ENCODE results near the gene MAN2B2.

The MAN2B2 gene

DNA sequence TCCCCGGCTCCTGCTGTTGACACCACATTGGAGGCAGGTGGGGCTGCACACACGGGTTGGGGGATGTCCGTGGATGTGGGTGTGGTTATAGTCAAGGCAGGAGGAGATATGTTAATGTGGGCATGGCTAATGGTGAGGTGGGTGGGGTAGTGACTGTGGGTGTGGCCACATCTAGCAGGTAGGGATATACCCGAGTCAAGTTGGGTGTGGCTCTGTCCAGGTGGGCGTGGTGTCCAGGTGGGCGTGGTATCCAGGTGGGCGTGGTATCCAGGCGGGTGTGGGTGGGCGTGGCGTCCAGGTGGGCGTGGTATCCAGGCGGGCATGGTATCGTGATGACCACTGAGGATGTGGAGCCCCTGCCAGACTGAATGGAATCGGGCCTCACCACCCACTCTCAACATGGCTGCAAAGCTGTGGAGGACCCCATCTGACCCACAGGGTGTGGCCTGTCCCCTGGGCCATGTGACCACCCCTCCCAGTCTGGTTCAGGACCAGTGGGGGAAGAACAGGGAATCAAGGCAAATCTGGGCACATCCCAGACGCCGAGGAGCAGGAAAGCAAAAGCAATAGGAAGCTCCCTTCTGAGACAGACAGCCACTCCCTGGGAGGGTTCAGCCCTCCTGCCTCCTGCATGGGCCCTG lies 21.0 kb downstream of the MAN2B2 start:
- no peak for DNase-seq

DNA sequence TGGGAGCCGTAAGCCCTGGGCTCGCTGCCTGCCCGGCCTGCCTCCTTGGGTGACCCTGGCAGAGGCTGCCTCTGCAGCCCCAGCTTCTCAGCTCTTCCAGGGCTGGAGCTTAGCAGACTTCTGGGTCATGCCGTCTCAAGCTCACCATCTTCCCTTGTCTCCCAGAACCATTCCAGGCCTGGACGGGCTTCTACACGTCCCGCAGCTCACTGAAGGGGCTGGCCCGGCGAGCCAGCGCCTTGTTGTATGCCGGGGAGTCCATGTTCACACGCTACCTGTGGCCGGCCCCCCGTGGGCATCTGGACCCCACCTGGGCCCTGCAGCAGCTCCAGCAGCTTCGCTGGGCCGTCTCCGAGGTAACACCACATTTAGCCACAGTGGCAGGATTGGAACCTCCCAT lies 22.0 kb downstream of the MAN2B2 start:
- DNase-seq: no peak

DNA sequence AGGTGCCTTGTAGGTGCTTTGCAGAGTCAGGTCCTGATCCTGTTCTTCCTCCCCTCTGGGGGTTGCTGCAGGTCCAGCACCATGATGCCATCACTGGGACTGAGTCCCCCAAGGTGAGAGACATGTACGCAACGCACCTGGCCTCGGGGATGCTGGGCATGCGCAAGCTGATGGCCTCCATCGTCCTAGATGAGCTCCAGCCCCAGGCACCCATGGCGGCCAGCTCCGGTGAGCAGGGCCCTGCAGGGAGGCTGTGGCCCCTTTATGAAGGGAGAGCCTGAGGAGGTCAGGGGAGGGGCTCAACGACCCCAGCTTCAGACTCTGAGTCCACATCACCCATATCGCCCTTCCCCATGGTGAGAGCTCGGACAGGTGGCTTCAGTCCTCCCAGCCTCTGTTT lies 23.1 kb downstream of the MAN2B2 start:
- DNase-seq: no peak

- no peak for DNase-seq
Measured at GRCh38 chr4:6598641-6599040, 23.7 kb downstream of the MAN2B2 start.

DNA sequence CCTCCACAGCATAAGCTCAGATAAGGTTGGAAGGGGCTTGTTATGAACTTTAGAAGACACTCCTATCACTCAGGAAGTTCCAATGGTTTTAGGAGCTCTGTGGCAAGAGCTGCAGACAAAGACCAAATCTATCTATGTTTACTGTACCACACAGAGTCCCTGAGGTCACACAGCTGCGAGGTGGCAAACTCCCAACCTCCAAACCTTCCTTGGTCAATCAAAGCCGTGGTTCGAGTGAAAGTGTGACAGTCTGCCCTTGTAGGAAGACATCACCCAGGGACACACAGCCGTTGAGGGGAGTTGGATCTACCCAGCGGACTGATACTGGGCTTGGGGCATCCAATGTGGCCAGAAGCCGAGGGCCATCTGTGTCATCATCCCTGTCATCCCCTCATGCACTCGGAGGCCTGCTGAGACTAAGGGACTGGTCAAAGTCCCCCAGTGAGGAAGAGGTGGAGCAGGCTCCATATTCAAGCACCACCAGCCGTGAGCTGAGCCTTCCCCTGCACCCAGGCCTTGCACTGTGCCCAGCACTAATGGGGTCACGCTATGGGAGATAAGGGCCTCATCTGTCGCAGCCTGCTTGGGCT lies 26.8 kb downstream of the MAN2B2 start:
- no peak for DNase-seq

DNA sequence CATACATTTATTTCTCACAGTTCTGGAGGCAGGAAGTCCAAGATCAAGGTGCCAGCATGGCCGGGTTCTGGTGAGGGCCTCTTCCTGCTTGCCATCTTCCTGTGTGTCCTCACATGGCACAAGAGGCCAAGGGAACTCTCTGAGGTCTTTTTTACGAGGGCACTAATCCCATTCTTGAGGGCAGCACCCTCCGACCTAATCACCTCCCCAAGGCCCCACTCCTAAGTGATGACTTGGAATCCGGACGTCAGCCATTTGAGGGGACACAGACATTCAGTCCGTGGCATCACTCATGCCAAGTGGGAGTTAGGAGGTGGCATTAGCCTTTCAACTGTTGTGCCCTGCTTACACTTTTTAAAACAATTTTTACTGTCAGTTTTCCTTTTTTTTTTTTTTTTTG lies 27.3 kb downstream of the MAN2B2 start:
- DNase-seq: no peak

- no peak for DNase-seq
Measured at GRCh38 chr4:6603128-6603527, 28.1 kb downstream of the MAN2B2 start.

GRCh38 chr4:6605114-6605513 lies 30.1 kb downstream of the MAN2B2 start:
- no peak for DNase-seq

GRCh38 chr4:6605605-6606004 lies 30.6 kb downstream of the MAN2B2 start:
- no peak for DNase-seq

DNA sequence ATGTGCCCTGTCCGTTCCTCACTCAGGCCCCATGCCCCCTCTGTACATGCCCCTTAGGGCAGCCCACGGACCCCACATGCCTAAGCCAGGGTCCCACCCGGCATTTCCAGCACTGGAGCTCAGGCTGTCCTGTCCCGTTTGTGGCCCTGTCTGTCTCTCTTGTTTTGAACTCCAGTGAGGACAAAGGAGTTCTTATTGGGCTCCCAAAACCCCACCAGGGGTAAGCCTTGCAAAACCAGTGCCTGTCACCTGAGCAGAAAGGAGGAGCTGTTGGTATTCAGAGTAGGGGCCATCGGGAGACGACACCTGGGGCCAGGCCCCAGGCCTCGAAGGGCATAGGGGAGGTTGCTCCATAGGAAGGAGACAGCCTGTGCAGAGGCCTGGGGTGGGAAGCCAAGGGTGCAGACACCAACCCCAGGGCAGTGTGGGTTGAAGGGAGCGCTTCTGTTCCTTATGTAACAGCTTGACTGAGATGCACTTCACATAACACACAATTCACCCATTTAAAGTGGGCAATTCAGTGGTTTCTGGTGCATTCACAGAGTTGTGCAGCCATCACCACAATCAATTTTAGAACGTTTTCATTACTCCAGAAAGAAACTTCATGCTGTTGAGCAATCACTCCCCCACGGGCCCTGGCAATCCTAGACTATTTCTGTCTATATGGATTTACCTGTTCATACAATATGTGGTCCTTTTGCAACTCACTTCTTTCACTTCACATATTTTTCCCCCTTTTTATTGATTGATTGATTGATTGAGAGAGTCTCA lies 31.7 kb downstream of the MAN2B2 start:
- DNase-seq: no peak

DNA sequence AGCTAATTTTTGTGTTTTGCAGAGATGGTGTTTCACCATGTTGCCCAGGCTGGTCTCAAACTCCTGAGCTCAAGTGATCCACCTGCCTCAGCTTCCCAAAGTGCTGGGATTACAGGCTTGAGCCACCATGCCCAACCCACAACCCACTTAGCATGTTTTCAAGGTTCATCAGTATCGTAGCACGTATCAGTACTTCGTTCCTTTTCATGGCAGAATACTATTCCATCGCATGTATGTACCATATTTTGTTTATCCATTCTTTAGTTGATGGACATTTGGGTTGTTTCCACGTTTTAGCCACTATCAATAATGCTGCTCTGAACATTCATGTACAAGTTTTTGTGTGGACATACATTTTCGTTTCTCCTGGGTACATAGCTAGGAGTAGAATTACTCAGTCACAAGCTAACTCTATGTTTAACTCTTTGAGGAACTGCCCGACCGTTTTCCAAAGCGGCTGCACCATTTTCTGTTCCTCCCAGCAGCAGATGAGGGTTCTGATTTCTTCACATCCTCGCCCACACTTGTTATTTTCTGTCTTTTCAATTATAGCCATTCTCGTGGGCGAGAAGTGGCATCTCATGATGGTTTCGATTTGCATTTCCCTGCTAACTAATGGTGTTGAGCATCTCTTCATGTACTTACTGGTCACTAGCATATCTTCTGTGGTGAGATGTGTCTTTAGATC lies 32.5 kb downstream of the MAN2B2 start:
- DNase-seq: no peak

DNA sequence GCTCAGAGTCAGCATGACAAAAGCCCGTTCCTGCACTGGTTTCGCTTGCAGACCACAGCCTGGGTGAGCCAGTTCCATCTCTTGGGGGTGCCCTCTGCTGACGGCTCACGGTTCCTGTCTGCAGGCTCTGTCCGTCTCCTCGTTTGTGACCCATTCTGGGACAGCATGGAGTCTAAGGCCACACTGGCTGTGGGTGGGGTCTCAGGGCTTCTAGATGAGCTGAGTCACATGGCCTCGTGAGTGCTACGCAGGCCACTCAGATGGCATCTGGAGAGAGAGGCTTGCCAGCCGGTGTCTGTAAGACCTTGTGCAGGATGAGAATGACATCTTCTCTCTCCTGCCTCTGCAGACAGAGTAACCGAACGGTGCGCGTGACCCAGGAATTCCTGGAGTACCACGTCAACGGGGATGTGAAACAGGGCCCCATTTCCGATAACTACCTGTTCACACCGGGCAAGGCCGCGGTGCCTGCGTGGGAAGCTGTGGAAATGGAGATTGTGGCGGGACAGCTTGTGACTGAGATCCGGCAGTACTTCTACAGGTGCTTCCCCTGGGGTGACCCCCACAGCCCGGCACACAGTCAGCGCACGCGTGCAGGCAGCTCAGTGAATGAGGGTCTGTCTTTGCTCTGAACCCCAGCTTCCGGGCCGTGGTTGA lies 33.9 kb downstream of the MAN2B2 start:
- no peak for DNase-seq

DNA sequence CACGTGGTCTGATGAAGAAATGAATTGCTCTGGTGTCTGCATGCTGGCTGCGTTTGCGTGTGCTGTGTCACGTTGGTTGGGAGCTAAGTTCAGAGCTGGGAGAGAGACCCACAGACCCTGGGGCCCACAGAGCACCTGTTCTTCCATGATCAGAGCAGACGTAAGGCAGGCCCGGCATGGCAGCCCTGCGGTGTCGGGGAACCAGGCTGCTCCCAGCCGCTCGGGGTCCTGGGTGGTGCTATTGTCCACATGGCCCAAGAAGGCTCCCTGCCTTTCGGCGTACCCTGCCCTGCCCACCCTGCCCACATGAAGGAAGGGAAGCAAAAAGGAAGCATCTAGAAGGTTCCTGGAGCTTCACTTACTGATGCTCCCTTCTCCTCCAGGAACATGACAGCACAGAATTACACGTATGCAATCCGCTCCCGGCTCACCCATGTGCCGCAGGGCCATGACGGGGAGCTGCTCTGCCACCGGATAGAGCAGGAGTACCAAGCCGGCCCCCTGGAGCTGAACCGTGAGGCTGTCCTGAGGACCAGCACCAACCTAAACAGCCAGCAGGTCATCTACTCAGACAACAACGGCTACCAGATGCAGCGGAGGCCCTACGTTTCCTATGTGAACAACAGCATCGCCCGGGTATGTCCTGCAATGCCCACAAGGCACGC lies 34.6 kb downstream of the MAN2B2 start:
- no peak for DNase-seq

DNA sequence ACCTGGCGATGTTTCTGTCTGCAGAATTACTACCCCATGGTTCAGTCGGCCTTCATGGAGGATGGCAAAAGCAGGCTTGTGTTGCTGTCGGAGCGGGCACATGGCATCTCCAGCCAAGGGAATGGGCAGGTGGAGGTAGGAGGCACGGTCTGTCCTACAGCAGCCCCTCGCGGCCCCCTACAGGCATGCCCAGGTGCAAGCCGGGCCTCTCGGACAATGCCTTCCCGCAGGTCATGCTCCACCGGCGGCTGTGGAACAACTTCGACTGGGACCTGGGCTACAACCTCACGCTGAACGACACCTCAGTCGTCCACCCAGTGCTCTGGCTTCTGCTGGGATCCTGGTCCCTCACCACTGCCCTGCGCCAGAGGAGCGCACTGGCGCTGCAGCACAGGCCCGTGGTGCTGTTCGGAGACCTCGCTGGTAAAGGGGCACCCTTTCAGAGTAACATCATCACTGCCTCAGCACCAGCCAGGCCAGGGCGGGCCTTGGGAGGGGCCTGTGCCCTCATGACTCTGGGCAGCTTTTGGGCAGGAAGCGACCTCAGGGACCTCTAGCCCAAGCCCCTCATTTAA lies 36.0 kb downstream of the MAN2B2 start:
- no peak for DNase-seq

- no peak for DNase-seq
Measured at GRCh38 chr4:6612961-6613675, 38.1 kb downstream of the MAN2B2 start.

DNA sequence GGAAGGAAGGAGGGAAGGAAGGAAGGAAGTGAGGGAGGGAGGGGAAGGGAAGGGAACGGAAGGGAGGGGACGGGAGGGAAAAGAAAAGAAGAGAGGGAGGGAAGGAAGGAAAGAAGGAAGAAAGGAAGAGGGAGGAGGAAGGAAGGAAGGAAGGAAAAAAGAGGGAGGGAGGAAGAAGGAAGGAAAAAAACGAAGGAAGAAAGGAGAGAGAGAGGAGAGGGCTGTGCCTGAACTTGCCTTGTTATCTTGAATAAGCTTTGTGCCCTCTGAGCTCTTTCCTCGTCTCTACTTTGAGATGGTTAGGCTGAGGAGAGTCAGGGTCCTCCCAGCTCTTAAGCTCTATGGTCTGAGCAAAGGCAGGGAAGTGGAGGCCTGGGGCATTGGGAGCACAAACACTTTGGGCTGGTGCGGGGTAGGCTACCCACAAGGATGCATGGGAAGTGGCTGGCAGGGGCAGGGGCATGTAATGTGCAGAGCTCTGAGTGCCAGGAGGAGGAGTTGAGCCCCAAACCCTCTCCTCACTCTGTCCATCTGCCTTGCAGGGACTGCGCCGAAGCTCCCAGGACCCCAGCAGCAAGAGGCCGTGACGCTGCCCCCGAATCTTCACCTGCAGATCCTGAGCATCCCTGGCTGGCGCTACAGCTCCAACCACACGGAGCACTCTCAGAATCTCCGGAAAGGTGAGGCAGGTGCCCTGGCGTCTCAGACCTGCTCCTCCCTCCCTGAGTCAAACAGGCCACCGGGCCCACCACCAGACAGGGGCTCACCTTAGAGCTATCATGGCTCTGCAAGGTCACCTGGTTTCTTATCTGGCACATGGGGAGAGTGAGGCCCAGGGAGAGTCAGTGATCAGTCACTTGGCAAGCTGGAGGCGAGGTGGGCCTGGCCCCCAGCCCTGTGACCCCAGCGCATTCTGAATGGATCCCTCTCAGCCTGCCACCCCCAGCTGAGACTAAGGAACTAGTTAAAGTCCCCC lies 39.0 kb downstream of the MAN2B2 start:
- no peak for DNase-seq

- DNase-seq: no peak
Measured at GRCh38 chr4:6614701-6615230, 39.8 kb downstream of the MAN2B2 start.

DNA sequence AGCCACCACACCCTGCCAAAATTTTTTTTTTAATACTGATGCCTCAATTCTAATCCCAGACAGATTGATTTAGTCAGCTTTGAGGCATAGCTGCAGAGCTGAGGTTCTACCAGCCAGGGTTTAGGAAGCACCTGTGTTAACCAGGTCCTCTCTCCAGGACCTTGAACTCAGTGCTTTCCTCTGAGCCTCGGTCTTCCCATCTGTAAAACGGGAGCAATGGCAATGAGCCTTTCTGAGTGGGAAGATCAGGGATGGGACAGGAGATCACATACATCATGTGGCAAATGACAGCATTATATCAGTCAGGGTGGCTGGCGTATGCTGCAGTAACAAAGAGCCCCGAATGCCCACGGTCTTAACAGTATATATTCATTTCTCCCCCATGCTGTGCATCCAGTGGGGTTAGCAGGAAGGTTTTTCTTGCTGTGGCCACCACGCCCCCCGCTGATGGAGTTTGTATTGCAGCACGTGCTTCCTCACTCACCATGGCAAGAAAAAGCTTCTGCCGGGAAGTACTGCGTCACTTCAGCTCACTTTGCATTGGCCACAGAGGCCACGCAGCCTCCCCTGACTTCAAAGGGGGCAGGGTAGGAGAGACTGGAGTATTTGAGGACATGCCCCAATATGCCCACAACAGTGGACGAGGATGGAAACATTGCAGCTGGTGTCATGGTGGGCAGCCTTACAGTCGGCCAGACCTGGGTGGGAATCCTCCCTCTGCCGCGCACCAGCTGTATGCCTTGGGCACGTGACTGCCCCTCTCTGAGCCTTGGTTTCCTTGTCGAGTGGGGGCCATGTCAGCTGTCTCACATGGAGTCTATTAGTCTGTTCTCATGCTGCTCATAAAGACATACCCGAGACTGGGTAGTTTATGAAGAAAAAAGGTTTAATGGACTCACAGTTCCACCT lies 41.4 kb downstream of the MAN2B2 start:
- no peak for DNase-seq

- no peak for DNase-seq
Measured at GRCh38 chr4:6617246-6617645, 42.3 kb downstream of the MAN2B2 start.
